Measurements from ENCODE around the gene SLC5A2. TPM values are rescaled to one million over a fixed set of nuclear protein-coding genes. Genes with fewer than 3 reads are reported as not detected.

The SLC5A2 gene
- total and polyA plus RNA-seq, 2 of the 13 experiments (the other 11 are each of a cell fraction or from before 2014, with no cell fraction given) = 0.24 to 0.97 TPM

- TF ChIP-seq NFKB2 (CRISPR knock-in tag; IDR thresholded peaks at IDR 0.05; ENCODE audit: borderline replicate concordance) (peak; percentile 50; the same call in 1 of the 2 replicates), ZNF761 (CRISPR knock-in tag; conservative IDR thresholded peaks at IDR 0.05) (peak; percentile 65; the same call in 1 of the 2 replicates), RXRB (CRISPR knock-in tag; IDR thresholded peaks at IDR 0.05; ENCODE audit: borderline replicate concordance) (peak; percentile 78), TAF15 (IDR thresholded peaks at IDR 0.05; ENCODE audit: low read depth, low read length, poor library complexity, severe bottlenecking) (no peak), ZNF160 (CRISPR knock-in tag; IDR thresholded peaks at IDR 0.05) (no peak), ZNF10 (CRISPR knock-in tag; IDR thresholded peaks at IDR 0.05; ENCODE audit: borderline replicate concordance, low read depth) (no peak), CREBL2 (CRISPR knock-in tag; IDR thresholded peaks at IDR 0.05; ENCODE audit: borderline replicate concordance) (no peak), PREB (CRISPR knock-in tag; IDR thresholded peaks at IDR 0.05) (no peak), MXD4 (CRISPR knock-in tag; IDR thresholded peaks at IDR 0.05) (peak; percentile 95), ZNF460 (CRISPR knock-in tag; IDR thresholded peaks at IDR 0.05; ENCODE audit: borderline replicate concordance) (no peak), RBFOX2 (IDR thresholded peaks at IDR 0.05; ENCODE audit: low read depth, low read length) (0 out of 2 replicates have a peak, but pooled peaks have one; percentile 32), ZNF567 (CRISPR knock-in tag; IDR thresholded peaks at IDR 0.05; ENCODE audit: borderline replicate concordance) (no peak), ZGPAT (CRISPR knock-in tag; IDR thresholded peaks at IDR 0.05) (peak; percentile 46; the same call in 1 of the 2 replicates), XRCC5 (optimal IDR thresholded peaks at IDR 0.05; ENCODE audit: low read length) (no peak), KDM6A (CRISPR knock-in tag; IDR thresholded peaks at IDR 0.05; ENCODE audit: low read depth) (no peak), ZNF354B (CRISPR knock-in tag; IDR thresholded peaks at IDR 0.05) (no peak), STAT6 (CRISPR knock-in tag; IDR thresholded peaks at IDR 0.05; ENCODE audit: borderline replicate concordance) (no peak), ZNF800 (CRISPR knock-in tag; IDR thresholded peaks at IDR 0.05) (peak; percentile 68; the same call in 1 of the 2 replicates), ZBTB34 (CRISPR knock-in tag; IDR thresholded peaks at IDR 0.05) (no peak; the same call in 1 of the 2 replicates)
Observed at GRCh38 chr16:31484491-31485171, 1.7 kb downstream of the SLC5A2 start (continued).
